Loucy (cell line): Measurements from ENCODE around the gene CLINT1.

ENCODE experiments used
- EZH2phosphoT487 ChIP-seq: fragments of 200-600 bp; IDR thresholded peaks from 2 replicates; pipeline ENCODE4 v1.6.1; 2018; ENCODE audit warnings: antibody characterized with exemption, mild to moderate bottlenecking, moderate library complexity, borderline replicate concordance
- TF ChIP-seq, protein P1 (sequence below): fragments of 200-600 bp; sonication (generic); conservative IDR thresholded peaks from 2 replicates; pipeline ENCODE4 v1.5.1; 2014; ENCODE audit warnings: mild to moderate bottlenecking, antibody characterized with exemption, low read length

DNA sequence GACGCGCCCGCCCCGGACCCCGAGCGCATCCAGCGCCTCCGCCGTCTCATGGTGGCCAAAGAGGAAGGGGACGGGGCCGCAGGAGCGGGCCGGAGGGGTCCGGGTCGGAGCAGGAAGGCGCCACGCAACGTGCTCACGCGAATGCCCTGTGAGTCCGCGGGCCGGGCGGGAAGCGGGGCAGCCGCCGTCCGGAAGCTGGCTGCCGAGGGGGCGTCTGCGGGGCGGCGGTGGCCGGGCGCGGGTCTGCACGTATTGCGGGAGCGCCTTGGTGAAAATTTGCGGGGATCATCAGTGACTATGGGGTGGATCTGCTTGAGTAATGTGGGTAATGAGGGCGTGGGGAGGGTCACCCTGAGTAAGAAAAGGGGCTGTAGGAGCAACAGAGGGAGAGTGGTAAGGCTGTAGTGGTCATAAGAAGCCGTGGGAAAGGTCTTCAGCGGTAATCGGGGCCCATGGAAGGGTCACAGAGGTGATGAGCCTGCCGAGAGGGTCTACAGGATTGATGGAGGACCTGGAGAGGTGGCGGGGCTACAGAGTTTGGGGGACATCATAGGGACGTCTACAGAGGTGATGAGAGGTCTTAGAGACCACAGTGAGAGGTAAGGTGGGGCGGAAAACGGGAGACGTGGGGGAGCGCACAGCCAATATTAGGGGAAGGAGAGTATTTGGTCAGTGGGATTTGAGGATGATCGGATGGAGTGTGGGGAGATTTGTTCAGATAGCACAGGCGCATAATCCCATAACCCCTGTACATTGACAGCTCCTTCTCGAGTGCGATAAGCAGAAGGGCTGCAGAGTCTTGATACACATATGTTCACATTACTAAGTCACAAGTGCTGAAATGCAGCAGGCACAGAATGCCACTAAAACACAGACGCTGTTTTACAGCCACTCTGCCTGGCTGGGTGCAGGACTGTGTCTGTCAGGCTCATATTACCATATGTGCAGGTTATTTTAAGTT, 114.6 kb downstream of the CLINT1 start:
- TF ChIP-seq, protein P1, sequence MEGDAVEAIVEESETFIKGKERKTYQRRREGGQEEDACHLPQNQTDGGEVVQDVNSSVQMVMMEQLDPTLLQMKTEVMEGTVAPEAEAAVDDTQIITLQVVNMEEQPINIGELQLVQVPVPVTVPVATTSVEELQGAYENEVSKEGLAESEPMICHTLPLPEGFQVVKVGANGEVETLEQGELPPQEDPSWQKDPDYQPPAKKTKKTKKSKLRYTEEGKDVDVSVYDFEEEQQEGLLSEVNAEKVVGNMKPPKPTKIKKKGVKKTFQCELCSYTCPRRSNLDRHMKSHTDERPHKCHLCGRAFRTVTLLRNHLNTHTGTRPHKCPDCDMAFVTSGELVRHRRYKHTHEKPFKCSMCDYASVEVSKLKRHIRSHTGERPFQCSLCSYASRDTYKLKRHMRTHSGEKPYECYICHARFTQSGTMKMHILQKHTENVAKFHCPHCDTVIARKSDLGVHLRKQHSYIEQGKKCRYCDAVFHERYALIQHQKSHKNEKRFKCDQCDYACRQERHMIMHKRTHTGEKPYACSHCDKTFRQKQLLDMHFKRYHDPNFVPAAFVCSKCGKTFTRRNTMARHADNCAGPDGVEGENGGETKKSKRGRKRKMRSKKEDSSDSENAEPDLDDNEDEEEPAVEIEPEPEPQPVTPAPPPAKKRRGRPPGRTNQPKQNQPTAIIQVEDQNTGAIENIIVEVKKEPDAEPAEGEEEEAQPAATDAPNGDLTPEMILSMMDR = no peak
- TF ChIP-seq EZH2phosphoT487 = no peak
